K562 (cell line): Measurements from ENCODE around the gene SLX9.

Experiments used
- CHD4 ChIP-seq: fragments of 200-600 bp; sonication (generic); IDR thresholded peaks from 3 replicates; pipeline ENCODE4 v1.6.1; 2012; ENCODE audit warnings: low read depth, mild to moderate bottlenecking, mixed read lengths, low read length, inconsistent platforms; ENCODE audit not compliant: insufficient read depth, insufficient replicate concordance, poor library complexity, severe bottlenecking
- FOXP1 ChIP-seq: sonication (generic); formaldehyde crosslinking; IDR thresholded peaks from 2 replicates; pipeline ENCODE4 v1.8.0; 2022; ENCODE audit warnings: mild to moderate bottlenecking, missing genetic modification reagents
- POLR2AphosphoS5 ChIP-seq: IDR thresholded peaks from 2 replicates; pipeline ENCODE4 v1.6.1; 2011; ENCODE audit warnings: mild to moderate bottlenecking, low read depth, low read length, moderate library complexity; ENCODE audit not compliant: control insufficient read depth, insufficient read depth
- RFX1 ChIP-seq: fragments of 450-650 bp; IDR thresholded peaks from 2 replicates; pipeline ENCODE4 v1.6.1; 2016; ENCODE audit warnings: mild to moderate bottlenecking, moderate library complexity
- SLC30A9 ChIP-seq: fragments of 250-450 bp; sonication (Bioruptor Pico); IDR thresholded peaks from 2 replicates; pipeline ENCODE4 v1.8.0; 2022; ENCODE audit warnings: mild to moderate bottlenecking, moderate library complexity
- TEAD4 ChIP-seq, 2 experiments: sonication (generic) in 1 of 2; formaldehyde crosslinking in 1 of 2; IDR thresholded peaks; 2 replicates each; pipeline versions ENCODE4 v1.6.1 to v1.8.0; 2012 to 2022; ENCODE audit warnings: borderline replicate concordance in 1 of 2, inconsistent platforms in 1 of 2, low read length in 1 of 2, mild to moderate bottlenecking in 1 of 2, missing genetic modification reagents in 1 of 2
- YY1 ChIP-seq, 3 experiments: IDR thresholded peaks; 2 replicates each; pipeline ENCODE4 v1.6.1; 2011; ENCODE audit warnings: low read length in 2 of 3, mild to moderate bottlenecking in 2 of 3, moderate library complexity in 2 of 3, borderline replicate concordance in 1 of 3, control low read depth in 1 of 3, low read depth in 1 of 3; ENCODE audit not compliant: insufficient read depth in 3 of 3, insufficient replicate concordance in 2 of 3, control insufficient read depth in 1 of 3, insufficient read length in 1 of 3; ENCODE audit errors: extremely low read depth in 1 of 3
- ZNF24 ChIP-seq: fragments of 450-650 bp; IDR thresholded peaks from 2 replicates; pipeline ENCODE4 v1.6.1; 2016

GRCh38 chr21:44931137-44931500 lies 8.7 kb upstream of the SLX9 start:
- no peak for TF ChIP-seq FOXP1 (CRISPR knock-in tag)
- no peak for TF ChIP-seq POLR2AphosphoS5
- TF ChIP-seq RFX1: no peak
- TF ChIP-seq SLC30A9 (CRISPR knock-in tag): no peak
- TF ChIP-seq YY1 (IDR thresholded peaks at IDR 0.05; ENCODE audit: borderline replicate concordance in 1 of 3, control insufficient read depth in 1 of 3, extremely low read depth in 1 of 3, insufficient read depth in 3 of 3, insufficient read length in 1 of 3, insufficient replicate concordance in 2 of 3, low read depth in 1 of 3, low read length in 2 of 3): no peak
- no peak for TF ChIP-seq ZNF24
- TF ChIP-seq CHD4: no peak
- no peak for TF ChIP-seq TEAD4 (IDR thresholded peaks at IDR 0.05; ENCODE audit: low read length)
- TF ChIP-seq TEAD4 (CRISPR knock-in tag; IDR thresholded peaks at IDR 0.05; ENCODE audit: borderline replicate concordance): no peak
